ENCODE measurements around the gene TTC38.
"Not testable (repeated sequence)": the region's sequence is repeated elsewhere in the genome, so short reads cannot be mapped to it uniquely, and the experiment has no call there.

The TTC38 gene

DNA sequence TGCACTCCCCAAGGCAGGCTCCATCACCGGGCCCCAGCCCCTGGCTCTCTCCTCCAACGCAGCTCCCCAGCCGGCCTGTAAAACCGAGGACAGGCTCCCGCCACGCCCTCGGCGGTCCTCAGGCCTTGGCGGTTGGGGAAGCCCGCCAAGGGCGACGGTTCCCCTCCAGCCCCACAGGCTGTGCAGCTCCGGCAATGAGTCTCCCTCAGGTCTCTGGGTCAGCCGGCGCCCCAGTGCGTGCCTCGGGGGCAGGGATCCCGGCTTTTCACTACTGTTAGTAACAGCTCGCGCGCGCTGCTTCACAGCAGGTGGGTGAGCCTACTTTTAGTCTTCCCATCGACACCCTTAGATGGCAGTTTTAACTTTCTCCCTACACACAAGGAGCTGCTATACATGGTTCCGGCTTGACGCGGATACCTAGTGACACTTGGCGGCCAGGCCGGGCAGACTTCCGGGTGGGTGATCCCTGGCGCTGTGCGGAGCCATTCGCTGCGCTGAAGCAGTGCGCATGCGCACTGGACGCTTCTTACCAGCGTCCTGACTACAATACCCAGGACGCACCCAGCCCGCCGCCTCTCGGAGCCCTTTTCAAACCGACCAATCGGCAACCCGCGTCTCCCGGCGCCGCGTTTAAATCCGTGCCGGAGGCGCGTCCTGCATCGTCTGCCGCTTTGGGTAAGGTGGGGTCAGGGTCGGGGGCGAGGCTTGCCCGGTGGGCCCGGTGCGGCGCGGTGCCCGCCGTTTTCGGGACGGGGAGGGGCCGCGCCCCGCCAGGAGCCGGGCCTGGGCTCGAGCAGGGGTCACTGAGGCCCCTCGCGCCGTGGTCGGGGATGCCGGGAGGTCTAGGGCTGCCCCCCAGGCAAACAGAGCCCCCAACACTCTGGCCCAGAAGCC lies 28.7 kb downstream of the TTC38 start, which contains the start of gene GTSE1:
Gene GTSE1, plus strand, starts transcription at position 614 of the 894 bp plus-strand sequence. CDS start 531 bp downstream, outside the sequence.
- DNase-seq (ENCODE audit: low read depth in 2 of 2) = peak; percentile 90 to 91

DNA sequence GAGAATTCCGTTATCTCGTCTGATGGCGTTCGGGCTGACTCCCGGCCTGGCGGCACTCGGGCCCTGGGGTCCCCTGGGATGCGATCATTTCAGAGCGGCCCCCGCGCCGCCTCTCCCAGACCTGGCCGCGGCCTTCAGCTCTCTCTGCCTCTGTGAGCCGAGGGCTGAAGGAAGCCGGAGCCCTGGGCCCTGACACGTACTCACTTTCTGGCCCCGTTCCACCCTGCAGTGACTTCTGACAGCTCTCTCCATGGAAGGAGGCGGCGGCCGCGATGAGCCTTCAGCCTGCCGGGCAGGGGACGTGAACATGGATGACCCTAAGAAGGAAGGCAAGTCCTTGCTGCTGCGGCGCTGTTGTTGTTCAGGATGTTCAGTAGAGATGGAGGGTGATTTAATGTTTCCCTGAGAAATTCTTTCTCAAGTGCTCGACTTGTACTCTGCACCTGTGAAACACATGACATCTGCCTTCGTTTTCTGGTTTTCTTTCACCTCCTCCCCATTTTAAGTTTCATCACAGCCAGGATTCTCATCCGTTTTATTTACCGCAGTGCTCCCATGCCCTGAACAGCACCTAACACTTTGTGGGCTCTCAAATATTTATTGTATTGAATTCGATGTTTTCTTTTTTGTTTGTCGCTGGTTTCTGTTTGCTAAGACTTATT lies 29.5 kb downstream of the TTC38 start:
- no peak for DNase-seq (ENCODE audit: low read depth in 2 of 2)

DNA sequence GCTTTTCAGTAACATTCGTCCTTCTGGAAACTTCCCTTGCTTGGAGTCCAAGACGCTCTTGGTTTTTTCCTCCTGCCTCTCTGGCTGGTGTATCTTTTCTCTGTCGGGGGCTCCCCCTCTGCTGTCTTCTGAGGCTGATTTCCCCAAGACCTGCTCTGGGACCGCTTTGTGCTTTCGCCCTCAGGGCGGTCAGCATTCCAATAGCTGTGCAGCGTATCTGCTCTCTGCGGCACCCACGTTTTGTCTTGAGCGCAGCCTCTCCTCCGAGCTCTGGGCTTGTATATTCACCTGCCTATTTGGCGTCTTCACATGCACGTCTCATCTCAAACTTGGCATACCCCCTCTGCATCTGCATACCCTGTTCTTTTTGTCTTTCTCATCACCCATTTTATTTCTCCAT lies 31.3 kb downstream of the TTC38 start:
- DNase-seq (ENCODE audit: low read depth in 2 of 2) = no peak

DNA sequence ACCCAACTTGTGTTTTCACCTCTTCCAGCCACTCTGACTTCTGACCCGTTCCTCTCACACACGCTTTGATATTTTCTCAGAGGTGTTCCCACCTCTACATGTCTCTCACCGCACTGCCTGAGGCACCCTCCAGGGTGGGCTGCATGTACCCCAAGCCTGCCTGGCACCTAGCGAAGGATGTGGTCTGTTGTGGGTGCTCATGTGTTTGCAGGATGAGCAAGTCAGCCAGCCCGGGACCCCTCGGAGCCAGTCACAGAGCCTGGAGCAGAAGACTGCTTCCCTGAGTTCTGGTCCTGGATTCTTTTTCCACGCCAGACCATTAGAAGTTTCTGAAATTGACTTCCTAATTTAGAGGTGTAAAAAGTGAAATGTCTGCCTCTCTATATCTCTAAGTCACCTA lies 32.7 kb downstream of the TTC38 start:
- no peak for DNase-seq (ENCODE audit: low read depth in 2 of 2)

DNA sequence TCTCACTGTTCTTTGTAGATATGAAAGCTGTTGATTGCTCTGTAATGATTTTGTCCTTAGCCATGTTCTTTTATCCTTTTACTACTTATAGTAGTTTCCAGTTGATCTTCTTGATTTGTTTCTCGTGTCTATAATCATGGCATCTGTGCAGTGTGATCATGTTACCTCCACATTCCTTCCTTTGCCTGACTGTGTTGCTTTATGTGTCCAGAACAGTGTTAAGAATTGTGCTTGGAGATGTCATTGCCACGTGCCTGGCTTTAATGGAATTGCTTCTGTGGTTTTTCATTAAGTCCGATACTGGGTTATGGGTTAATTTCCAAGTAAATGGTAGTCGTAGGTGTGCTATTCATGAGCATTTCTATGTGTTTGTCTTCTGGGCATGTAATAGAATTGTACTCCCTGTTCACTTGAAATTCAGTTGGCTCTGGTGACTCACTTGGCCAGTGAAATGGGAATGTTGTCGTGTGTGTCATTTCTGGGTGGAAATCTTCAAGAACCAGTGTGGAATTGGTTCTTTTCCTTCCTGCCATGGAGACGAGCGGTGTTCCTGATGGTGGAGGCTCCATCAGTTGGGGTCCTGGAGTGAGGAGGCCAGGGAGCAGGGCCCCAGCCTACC lies 35.6 kb downstream of the TTC38 start:
- DNase-seq (ENCODE audit: low read depth in 2 of 2) = no peak

DNA sequence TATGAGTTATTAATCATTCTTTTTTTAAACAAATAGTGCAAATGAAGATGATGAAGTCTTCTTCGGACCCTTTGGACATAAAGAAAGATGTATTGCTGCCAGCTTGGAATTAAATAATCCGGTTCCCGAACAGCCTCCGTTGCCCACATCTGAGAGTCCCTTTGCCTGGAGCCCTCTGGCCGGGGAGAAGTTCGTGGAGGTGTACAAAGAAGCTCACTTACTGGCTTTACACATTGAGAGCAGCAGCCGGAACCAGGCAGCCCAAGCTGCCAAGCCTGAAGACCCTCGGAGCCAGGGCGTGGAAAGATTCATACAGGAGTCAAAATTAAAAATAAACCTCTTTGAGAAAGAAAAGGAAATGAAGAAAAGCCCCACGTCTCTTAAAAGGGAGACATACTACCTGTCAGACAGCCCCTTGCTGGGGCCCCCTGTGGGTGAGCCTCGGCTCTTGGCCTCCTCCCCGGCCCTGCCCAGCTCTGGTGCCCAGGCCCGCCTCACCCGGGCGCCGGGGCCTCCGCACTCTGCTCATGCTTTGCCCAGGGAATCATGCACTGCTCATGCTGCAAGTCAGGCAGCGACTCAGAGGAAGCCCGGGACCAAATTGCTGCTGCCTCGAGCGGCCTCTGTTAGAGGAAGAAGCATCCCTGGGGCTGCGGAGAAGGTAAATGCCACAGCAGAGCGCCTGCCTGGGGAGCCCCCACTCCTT lies 40.6 kb downstream of the TTC38 start:
- no peak for DNase-seq (ENCODE audit: low read depth in 2 of 2)

DNA sequence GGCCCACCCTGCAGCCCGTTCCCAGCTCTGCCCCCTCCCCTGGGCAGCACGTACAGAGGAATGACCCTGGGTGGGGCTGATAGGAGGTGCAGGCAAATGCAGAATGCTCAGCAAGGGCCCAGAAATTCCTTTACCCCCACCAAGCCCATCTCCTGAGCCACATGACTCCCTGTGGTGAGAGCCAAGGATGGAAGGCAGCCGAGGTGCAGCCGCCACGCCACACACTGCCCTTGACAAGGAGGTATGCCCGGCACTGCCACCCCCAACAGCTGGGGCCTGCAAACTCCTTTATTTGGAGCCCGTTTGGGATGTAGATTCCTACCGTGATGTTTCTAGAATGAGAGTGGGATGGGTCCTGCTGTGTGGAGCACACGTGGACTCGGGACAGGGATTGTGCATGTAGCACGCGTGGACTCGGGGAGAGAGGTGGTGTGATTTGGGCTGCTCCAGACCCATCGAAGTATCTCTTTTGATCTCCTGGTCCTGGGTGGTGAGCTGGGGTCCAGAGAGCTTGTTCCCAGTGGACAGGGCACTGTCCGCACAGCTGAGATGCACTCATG lies 41.8 kb downstream of the TTC38 start:
- DNase-seq (ENCODE audit: low read depth in 2 of 2) = no peak

DNA sequence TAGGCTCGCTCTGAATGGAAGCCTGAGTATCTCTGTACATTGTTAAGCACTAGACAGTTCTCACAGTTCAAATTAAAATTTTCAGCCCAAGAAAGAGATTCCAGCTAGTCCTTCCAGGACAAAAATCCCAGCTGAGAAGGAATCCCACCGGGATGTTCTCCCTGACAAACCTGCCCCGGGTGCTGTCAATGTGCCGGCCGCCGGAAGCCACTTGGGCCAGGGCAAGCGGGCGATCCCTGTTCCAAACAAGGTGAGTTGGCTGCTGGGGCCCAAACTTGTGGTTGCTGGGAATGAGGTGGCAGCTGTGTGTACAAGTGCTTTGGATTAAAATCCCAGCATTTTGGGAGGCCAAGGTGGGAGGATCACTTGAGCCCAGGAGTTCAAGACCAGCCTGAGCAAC lies 44.2 kb downstream of the TTC38 start:
- DNase-seq (ENCODE audit: low read depth in 2 of 2) = no peak

DNA sequence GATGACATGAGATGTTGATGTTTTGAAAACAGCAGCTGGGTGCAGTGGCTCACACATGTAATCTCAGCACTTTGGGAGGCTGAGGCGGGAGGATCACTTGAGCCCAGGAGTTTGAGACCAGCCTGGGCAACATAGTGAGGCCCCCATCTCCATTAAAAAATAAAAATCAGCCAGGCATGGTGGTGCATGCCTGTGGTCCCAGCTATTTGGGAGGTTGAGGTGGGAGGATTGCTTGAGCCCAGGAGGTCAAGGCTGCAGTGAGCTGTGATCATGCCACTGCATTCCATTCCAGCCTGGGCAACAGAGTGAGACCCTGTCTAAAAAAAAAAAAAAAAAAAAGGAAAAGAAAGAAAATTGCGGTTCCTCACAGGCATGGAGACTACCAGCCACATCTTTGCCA lies 45.0 kb downstream of the TTC38 start:
- DNase-seq (ENCODE audit: low read depth in 2 of 2) = not testable (repeated sequence)

DNA sequence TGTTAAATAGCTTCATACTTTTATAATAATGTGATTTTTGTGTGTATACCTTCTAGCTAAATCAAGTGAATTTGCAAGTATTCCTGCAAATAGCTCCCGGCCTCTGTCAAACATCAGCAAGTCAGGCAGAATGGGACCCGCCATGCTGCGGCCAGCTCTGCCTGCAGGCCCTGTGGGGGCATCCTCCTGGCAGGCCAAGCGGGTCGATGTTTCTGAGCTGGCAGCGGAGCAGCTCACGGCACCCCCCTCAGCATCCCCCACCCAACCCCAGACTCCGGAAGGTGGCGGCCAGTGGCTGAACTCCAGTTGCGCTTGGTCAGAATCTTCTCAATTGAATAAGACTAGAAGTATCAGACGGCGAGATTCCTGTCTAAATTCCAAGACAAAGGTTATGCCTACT lies 48.2 kb downstream of the TTC38 start:
- DNase-seq (ENCODE audit: low read depth in 2 of 2) = no peak

DNA sequence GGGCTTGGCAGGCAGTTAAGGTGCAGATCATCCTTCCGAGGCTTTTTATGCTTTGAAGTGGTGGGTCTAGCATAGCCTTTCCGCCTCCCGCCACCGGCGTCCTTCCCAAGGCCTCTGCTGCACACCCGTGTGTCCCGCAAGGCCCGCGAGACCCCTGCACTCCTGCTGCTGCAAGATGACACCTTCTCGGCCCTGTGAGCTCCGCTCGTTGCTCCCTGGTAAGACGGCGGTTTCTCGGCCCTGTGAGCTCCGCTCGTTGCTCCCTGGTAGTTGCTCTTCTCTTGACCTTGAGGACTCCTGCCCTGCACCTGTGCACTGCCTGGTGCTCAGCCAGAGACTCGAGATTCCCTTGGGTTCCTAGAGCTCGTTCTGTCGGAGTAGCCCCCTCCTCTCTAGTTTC lies 49.8 kb downstream of the TTC38 start:
- DNase-seq (ENCODE audit: low read depth in 2 of 2) = no peak

DNA sequence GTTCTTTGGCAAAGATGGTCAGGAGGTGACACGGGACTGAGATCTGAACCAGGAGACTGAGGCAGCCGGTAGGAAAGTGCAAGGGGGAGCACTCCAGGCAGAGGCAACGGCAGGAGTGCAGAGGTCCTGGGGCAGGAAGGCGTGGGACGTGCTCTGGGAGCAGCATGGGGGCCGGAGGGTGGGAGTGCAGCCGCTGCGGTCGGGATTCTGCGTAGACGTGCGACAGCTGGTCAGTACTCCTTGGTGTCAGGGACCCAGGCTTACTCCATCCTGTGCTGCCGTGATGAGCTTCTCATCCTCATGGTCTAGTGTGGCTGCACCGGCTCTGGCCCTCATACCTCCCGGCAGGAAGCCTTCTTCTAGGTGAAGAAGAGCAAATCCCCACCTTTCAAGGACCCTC lies 50.8 kb downstream of the TTC38 start:
- no peak for DNase-seq (ENCODE audit: low read depth in 2 of 2)

DNA sequence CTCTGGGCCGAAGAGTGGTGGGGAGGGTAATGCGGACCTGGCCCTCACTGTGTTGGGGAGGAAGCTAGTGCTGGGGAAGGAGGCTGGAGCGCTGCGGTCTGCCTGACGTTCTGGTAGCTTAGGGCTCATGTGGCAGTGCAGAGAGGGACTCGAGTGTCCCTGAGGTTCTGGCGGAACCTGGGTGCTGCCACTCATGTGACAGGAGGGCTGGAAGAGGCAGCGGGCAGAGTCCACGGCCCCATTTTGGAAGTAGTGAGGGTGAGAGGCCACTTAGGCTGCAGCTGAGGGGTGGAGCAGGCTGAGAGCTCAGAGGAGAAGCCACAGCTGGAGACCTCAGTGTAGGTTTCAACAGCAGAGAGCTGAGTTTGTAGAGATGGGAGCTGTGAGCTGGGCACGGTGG lies 51.5 kb downstream of the TTC38 start:
- DNase-seq (ENCODE audit: low read depth in 2 of 2) = no peak

DNA sequence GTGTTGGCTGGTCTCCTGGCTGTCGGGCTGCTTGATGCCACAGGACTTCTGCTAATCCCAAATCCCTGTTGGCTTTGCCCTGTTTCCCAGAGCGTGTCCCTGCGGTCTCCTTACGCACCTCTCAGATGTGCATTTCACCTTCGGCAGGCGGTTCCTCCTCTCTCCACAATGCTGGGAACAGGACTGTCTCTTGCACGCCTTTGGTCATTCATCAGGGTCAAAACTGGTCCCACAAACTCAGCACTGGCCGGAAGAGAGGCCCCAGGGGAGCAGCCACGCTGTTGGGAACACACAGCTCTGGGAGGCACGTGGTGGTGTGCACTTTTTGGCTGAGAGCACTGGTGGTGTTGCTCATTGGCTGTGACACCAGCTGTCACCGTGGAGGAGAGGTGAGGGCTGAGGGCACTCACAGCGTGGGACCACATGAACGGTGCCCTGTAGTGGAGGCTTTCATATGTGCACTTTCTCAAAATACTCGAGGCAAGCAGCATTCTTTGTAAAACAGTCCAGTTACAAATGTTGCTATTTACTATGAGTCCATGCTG lies 52.4 kb downstream of the TTC38 start:
- no peak for DNase-seq (ENCODE audit: low read depth in 2 of 2)

DNA sequence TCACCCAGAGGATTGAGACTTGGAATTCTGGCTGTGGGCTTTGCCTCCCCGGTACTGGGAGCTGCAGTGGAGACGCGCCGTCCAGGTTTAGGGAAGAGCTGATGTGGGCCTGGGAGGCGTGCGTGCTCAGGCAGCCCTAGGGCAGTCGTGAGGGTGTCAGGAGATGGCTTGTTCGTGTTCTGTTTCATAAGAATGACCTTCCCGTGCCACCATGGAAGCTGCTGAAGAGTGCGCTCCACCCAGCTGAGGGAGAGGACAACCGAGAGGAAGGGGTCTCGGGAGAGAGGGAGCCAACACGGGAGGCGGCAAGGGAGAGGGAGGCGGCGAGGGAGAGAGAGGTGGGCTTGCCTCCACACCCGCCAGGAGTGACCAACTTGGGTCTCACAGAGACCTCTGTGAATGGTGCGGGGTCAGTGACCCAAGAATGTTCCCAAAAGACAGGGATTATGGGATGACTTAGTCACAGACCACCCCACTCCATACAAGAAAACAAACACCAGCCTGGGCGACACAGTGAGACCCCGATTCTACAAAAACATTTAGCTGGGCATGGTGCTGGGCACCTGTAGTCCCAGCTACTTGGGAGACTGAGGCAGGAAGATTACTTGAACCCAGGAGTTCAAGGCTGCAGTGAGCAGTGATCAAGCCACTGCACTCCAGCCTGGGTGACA lies 53.0 kb downstream of the TTC38 start:
- no peak for DNase-seq (ENCODE audit: low read depth in 2 of 2)

DNA sequence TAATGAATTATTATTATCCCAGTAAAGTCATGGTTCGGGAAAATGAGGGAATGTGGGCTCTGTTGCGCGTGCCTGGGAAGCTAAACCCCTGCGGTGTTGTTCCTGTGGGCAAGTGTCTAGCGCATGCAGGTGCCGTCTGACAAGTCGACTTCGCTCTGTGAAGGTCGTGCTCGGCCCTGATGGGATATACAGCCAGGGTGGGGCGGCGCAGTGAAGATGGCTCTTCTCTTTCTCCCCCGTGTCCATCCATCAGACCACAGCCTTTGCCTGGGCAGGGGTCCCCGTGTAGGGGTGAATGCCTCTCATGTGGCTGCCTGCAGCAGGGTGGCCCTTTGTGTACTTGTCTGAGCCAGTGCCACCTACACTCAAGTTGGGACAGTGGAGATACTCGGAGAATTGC lies 54.9 kb downstream of the TTC38 start:
- no peak for DNase-seq (ENCODE audit: low read depth in 2 of 2)

DNA sequence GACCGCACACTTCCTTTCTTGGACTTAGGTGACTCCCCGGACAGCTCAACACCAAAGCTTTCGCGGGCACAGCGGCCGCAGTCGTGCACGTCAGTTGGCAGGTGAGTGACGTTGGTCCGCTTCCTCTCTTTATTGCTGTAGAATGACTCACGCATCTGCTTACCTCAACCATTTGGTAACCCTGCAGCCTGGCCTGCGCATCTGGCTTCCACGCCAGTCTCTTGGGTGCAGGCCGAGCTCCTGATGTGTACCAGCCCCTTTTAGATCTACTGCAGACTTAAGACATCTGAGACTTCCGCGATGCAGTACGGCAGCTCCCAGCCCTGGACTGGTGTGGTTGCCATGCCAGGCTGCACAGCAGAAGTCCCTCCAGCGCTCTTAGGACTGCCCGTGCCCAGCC lies 55.4 kb downstream of the TTC38 start:
- DNase-seq (ENCODE audit: low read depth in 2 of 2) = no peak

DNA sequence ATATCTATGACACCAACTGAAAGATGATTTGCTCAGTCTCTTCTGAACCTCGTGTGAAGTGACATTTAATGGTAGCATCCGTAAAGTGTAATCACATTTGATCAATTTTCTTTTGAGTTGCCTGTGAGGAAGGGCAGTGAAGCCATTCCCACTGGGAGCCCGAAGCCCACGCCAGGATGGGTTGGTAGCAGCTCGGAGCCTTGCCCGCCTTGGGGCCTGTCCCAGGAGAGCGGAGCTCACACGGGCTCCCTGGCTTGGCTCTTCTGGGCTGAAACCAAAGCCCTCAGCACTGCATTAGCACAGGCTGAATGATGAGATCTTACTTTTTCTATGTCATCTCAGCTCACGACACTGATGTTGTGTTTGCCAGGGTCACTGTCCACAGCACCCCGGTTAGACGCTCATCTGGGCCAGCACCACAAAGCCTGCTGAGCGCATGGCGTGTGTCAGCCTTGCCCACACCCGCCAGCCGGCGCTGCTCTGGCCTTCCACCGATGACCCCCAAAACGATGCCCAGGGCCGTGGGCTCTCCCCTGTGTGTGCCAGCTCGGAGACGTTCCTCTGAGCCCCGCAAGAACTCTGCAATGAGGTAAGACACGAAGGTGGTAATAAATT lies 58.4 kb downstream of the TTC38 start:
- DNase-seq (ENCODE audit: low read depth in 2 of 2) = no peak

DNA sequence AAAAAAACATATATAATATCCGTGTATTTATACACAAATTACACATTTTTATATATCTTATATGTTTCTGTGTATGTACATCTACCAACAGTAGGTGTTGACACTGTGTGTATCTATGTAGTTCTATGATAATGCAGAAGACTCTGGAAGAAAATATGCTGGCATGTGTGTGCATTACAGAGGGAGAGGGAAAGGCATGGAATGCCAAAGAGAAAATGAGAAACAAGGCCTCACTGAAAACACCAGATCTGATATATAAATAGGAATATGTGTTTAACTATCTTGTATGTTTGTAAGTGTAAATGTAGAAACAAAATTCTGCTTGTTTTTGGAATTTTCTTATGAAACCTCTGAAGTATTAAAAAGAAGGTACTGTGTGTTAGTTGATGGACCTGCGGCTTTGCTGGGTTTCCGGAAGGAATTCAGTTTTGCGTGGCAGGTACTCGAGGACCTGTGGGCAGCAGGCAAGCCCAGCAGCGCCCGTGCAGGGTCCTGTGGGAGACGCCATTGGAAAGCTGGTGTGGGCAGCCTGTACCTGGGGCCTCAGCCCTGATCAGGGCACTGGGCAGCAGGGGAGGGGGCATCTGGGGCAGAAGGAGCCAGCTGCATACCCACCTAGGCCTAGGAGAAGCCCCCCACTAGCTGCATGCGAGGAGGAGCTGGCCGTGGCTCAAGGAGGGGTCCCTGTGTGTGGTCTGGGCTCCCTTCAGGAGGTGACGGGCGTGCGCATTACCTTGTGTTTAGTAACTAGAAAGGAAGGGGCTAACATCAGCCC lies 60.1 kb downstream of the TTC38 start:
- no peak for DNase-seq (ENCODE audit: low read depth in 2 of 2)

DNA sequence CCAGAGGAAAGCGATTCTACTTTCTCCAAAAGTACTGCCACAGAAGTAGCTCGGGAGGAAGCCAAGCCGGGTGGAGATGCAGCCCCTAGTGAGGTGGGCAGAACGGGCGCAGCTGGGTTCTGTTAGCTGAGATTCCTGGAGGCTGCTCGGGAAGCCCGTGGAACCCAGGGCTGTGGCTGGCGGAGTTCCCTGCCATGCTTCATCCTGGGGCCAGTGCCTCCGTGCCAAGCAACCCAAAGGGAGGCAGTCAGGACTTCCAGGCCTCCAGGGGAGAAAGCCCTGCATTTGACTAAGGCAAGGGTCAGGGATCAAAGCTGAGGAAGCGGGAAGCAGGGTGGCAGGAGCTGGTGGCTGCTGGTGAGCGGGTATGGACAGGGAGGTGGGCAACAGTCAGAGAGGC lies 61.0 kb downstream of the TTC38 start:
- DNase-seq (ENCODE audit: low read depth in 2 of 2) = no peak

All from fibroblast of skin of left quadriceps (primary cell).